HG03039 (cell line): ENCODE results near the gene SMG6.

Source experiments
- ATAC-seq: cut with Tn5 transposase; IDR thresholded peaks from one replicate; pipeline ENCODE4 v1.9.1; 2021; ENCODE audit warnings: mild to moderate bottlenecking, moderate library complexity; ENCODE audit not compliant: unreplicated experiment

Gene SMG6

DNA sequence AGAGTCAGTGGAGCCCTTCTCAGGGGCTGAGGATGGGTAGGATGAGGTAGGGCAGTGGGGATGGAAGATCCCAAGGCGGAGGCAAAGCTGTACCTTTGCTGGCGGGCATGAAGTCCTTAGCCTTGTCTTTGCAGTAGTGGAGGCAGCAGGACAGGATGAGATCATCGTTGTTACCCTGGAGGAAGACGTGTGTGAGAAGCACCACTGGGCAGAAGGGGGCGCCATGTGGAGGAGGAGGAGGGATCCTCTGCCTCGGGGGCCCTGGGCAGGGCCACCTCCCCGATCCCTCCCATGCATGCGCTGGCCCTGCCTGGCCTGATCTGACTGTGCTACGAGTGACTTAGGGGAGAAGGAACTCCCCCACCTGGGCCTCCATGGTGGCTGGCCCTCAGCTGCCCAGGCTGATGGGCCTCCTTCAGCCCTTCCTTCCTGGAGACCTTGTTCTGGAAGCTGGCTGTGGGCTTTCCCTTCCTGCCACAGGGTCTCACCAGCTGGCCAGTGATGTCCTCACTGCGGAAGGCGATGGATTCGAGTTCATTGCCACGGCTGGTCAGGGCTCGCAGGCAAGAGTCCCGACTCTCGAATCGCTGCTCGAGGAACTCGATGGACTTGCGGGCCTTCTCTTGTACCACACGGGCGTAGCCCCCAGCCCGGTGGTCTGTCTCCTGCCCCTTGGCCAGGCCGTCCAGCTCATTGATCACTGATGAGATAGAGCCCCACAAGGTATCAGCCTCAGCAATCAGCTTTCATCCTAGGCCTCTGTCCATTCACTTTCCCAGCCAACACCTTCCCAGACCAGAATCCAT is 238.4 kb downstream of the SMG6 start:
- ATAC-seq: no peak

GRCh38 chr17:2064520-2064971 is 239.0 kb downstream of the SMG6 start:
- no peak for ATAC-seq

DNA sequence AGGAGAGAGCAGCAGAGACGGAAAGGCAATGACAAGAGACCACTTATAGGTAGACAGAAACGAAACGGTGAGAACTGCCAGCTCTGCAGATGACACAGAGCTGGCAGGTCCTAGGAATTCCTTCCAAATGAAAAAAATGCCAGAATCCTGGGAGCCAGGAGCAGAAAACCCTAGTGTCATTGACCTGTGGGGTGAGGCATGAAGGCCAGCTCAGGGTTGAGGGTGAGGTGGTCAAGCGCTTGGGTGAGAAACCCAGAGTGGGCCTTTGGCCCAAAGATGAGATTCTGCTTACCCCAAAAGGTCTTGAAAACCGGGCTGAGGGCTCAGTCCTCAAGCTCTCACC is 239.5 kb downstream of the SMG6 start:
- no peak for ATAC-seq

DNA sequence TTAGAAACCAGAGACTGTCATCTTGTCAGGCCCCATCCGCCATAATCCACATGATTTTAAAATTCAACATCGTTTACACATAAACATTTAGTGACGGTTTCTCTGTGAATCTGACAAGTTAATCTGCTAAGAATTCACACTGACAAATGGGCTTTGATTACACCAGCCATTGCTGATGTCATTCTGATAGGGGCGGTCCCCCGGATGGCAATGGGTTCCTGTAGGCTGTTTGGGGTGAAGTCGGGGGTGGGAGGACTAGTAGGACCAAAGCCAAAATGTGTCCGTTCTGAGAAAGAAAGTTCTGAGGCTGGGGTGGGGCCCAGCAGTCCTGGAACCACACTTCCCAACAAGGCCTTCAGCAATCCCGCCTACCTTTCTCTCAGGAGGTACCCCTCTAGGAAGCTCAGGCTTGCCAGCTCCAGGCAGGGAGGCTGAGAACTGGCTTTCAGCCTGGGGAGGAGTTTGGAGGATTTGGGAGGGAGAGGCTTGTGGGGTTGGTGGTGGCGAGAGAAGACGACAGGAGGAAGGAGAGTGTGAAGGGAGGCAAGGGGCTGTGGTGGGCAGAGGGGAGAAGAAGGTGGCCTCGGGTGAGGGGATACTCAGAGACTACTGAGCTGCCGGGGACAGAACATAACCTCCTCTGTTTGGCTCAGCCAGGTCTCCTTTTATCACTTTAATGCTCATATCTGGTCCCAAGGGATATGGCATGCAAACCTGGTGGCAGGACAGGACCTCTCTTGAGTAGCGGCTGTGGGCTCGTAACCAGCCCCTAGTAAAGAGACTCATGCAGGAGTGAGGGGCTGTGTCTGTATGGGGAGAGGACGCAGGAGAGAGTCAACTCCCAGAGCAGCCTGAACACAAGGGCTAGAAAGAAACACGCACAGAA is 240.1 kb downstream of the SMG6 start:
- ATAC-seq: no peak

GRCh38 chr17:2062571-2063183 is 240.9 kb downstream of the SMG6 start:
- ATAC-seq: no peak

DNA sequence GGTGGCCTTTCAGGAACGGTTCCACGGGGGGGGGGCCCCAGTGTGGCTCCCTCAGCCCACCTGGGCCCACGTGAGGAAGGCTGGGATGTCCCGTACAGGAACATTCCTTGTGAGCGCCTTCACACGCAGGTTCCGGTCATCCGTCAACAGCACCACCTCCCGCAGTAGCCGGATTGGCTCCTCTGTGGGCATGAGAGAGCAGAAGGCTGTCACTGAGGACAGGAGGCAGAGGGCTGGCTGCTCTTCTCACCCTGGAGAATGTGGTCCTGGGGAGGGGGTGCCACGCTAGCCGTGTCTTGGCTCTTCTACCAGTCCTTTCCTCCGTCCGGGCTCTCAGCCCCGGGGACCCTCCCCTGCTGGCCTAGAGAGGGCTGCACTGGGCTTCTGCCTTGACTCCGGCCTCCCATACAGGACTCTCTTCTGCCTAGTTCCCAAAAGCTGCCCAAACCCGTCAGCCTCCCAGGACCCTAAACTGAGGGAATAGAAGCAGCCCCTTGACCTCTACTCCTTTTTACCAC is 242.1 kb downstream of the SMG6 start:
- no peak for ATAC-seq

- no peak for ATAC-seq
Observed at GRCh38 chr17:2060681-2061440, 242.7 kb downstream of the SMG6 start.

- no peak for ATAC-seq
Observed at GRCh38 chr17:2060385-2060658, 243.3 kb downstream of the SMG6 start.

DNA sequence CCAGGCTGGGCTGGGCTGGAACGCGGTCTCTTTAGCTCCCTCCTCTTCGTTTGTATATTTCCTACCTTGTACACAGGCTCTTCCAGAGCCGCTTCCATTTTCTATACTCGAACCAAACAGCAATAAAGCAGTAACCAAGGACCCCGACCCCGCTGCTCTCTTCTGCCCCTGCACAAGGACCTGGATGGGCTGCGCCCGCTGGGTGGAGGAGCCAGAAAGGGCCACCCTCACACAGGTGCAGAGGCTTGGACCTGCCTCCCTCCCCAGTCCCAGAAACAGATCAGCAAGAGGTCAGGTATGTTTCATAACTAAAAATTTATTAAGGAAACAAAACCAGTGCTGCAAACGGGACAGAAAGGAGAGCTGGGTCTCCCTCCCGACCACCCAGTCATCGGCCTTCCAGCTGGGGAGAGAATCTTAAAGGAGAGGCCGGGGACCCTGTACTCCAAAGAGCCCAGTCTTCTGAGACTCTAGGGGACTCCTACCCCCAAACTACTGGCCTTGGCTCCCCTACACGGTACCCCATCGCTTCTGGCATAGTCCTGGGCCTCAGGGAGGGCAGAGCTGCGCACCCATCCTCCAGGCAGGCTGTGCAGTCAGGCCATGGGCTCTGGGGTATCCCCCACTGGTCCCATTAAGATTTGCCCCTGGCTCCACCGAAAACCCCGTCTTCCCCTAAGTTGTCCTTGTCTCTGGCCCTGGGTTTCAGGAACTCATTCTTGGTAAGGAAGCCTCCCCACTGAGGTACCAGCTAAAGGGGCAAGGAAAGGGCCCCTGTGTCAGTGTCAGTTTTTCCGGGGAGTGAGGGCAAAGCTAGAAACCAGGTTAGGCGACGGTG is 243.8 kb downstream of the SMG6 start:
- no peak for ATAC-seq

- ATAC-seq: no peak
Observed at GRCh38 chr17:2058586-2059546, 244.7 kb downstream of the SMG6 start.

DNA sequence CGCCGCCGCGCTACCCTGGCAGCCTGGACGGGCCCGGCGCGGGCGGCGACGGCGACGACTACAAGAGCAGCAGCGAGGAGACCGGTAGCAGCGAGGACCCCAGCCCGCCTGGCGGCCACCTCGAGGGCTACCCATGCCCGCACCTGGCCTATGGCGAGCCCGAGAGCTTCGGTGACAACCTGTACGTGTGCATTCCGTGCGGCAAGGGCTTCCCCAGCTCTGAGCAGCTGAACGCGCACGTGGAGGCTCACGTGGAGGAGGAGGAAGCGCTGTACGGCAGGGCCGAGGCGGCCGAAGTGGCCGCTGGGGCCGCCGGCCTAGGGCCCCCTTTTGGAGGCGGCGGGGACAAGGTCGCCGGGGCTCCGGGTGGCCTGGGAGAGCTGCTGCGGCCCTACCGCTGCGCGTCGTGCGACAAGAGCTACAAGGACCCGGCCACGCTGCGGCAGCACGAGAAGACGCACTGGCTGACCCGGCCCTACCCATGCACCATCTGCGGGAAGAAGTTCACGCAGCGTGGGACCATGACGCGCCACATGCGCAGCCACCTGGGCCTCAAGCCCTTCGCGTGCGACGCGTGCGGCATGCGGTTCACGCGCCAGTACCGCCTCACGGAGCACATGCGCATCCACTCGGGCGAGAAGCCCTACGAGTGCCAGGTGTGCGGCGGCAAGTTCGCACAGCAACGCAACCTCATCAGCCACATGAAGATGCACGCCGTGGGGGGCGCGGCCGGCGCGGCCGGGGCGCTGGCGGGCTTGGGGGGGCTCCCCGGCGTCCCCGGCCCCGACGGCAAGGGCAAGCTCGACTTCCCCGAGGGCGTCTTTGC is 245.6 kb downstream of the SMG6 start:
- ATAC-seq: no peak

DNA sequence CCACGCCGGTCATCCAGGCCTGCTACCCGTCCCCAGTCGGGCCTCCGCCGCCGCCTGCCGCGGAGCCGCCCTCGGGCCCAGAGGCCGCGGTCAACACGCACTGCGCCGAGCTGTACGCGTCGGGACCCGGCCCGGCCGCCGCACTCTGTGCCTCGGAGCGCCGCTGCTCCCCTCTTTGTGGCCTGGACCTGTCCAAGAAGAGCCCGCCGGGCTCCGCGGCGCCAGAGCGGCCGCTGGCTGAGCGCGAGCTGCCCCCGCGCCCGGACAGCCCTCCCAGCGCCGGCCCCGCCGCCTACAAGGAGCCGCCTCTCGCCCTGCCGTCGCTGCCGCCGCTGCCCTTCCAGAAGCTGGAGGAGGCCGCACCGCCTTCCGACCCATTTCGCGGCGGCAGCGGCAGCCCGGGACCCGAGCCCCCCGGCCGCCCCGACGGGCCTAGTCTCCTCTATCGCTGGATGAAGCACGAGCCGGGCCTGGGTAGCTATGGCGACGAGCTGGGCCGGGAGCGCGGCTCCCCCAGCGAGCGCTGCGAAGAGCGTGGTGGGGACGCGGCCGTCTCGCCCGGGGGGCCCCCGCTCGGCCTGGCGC is 246.3 kb downstream of the SMG6 start:
- ATAC-seq: no peak

DNA sequence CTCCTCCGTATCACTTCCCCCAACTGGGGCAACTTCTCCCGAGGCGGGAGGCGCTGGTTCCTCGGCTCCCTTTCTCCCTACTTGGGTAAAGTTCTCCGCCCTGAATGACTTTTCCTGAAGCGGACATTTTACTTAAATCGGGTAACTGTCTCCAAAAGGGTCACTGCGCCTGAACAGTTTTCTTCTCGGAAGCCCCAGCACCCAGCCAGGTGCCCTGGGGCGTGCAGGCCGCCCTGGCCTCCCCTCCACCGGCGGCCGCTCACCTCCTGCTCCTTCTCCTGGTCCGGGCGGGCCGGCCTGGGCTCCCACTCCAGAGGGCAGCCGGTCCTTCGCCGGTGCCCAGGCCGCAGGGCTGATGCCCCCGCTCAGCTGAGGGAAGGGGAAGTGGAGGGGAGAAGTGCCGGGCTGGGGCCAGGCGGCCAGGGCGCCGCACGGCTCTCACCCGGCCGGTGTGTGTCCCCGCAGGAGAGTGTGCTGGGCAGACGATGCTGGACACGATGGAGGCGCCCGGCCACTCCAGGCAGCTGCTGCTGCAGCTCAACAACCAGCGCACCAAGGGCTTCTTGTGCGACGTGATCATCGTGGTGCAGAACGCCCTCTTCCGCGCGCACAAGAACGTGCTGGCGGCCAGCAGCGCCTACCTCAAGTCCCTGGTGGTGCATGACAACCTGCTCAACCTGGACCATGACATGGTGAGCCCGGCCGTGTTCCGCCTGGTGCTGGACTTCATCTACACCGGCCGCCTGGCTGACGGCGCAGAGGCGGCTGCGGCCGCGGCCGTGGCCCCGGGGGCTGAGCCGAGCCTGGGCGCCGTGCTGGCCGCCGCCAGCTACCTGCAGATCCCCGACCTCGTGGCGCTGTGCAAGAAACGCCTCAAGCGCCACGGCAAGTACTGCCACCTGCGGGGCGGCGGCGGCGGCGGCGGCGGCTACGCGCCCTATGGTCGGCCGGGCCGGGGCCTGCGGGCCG is 247.1 kb downstream of the SMG6 start:
- ATAC-seq: no peak

DNA sequence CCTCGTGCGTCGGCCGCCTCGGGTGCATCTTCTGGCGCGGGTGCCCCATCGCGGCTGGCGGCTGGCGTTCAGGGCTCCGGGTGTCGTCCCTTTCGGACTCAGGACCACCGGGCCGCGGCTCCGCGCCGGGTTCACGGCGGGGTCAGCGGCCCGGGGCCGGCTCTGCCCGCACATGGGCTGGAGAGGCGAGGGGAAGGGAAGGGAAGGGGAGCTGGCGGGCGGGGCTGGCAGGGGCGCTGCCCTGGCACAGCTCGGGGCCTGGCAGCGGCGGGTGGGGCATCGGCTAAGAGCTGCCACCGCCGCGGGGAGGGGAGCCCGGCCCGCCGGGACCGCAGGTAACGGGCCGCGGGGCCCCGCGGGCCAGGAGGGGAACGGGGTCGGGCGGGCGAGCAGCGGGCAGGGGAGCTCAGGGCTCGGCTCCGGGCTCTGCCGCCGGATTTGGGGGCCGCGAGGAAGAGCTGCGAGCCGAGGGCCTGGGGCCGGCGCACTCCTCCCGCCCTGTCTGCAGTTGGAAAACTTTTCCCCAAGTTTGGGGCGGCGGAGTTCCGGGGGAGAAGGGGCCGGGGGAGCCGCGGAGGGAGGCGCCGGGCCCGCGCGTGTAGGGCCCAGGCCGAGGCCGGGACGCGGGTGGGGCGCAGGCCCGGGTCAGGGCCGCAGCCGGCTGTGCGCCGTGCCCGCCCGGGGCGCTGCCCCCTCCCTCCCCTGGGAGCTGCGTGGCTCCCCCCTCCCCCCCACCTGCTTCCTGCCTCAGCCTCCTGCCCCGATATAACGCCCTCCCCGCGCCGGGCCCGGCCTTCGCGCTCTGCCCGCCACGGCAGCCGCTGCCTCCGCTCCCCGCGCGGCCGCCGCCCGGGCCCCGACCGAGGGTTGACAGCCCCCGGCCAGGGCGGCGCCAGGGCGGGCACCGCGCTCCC is 248.0 kb downstream of the SMG6 start:
- no peak for ATAC-seq

- peak; percentile 28 for ATAC-seq
Observed at GRCh38 chr17:2054512-2055291, 248.9 kb downstream of the SMG6 start, which contains the start of gene HIC1. TSS of gene HIC1 (plus strand) at chr17:2055103. CDS start at chr17:2056691, 1,588 bp downstream.
